GM12872 (cell line): ENCODE results near the gene SRSF9.
A peak's percentile ranks its signal among the peaks of the same experiment; 100 is the strongest.

Experiments used
- CTCF ChIP-seq: IDR thresholded peaks from 3 replicates; pipeline ENCODE4 v1.5.1; 2011; ENCODE audit warnings: low read depth, mild to moderate bottlenecking, low read length, moderate library complexity; ENCODE audit not compliant: insufficient read depth

Gene SRSF9

GRCh38 chr12:120497524-120498150 is 28.1 kb upstream of the SRSF9 start:
- no peak for TF ChIP-seq CTCF

- TF ChIP-seq CTCF, result peak; percentile 31; the same call in 2 of the 3 replicates
Observed at GRCh38 chr12:120496413-120497340, 27.1 kb upstream of the SRSF9 start.

GRCh38 chr12:120495731-120496412 is 26.3 kb upstream of the SRSF9 start, which contains the start of gene DYNLL1:
Gene DYNLL1, plus strand, starts transcription at chr12:120496113. Its CDS starts 309 bp downstream, at chr12:120496422.
- TF ChIP-seq CTCF, result no peak

- no peak for TF ChIP-seq CTCF
Observed at GRCh38 chr12:120495186-120495730, 25.7 kb upstream of the SRSF9 start.

GRCh38 chr12:120490833-120491512 is 21.4 kb upstream of the SRSF9 start:
- no peak for TF ChIP-seq CTCF

- no peak for TF ChIP-seq CTCF
Observed at GRCh38 chr12:120490325-120490724, 20.8 kb upstream of the SRSF9 start.

GRCh38 chr12:120489018-120489417 is 19.5 kb upstream of the SRSF9 start:
- no peak for TF ChIP-seq CTCF
